ENCODE measurements around the gene GGA2. TPM values are rescaled to one million over a fixed set of nuclear protein-coding genes. Genes with fewer than 3 reads are reported as not detected.

The GGA2 gene
- total and polyA plus RNA-seq, 4 experiments from 2014 or later, result 49.2 to 118 (median 81.6) TPM

- Histone ChIP-seq H3K4me1 (ENCODE audit: insufficient read depth, low read length) (peaks cover 51% of the 10 kb centered on the region), H3K36me3 (ENCODE audit: insufficient read depth, low read length) (no peaks in the 10 kb centered on the region), H3K4me3 (ENCODE audit: low read length in 2 of 2) (peak overlapping the region; percentile 48 to 63), H3K27ac (ENCODE audit: low read depth, low read length) (peak overlapping the region; percentile 61), H3K27me3 (ENCODE audit: insufficient read depth, low read length) (no peaks in the 10 kb centered on the region), H3K9me3 (ENCODE audit: control insufficient read depth in 1 of 2, low read length in 2 of 2) (no peaks in the 10 kb centered on the region)
- Mint-ChIP-seq H3K27me3 (no peaks in the 10 kb centered on the region), H3K36me3 (peaks cover 0 to 15% of the 10 kb centered on the region in 2 donors), H3K27ac (peak overlapping the region; percentile 71 to 95 (median 90)), H3K9me3 (no peaks in the 10 kb centered on the region), H3K4me1 (peaks cover 43 to 78% (median 59%) of the 10 kb centered on the region in 4 donors), H3K4me3 (peak overlapping the region; percentile 90 to 97 (median 93))
- ChIA-PET CTCF (ENCODE audit: partially characterized antibody) (interaction anchor here (0.7 to 2.5 kb wide), 4 partner anchors 47 to 76 kb away, joined by 3 to 7 read pairs (median 4); no protein-coding TSS in a partner anchor), POLR2A (ENCODE audit: partially characterized antibody) (interaction anchor here (0.8 to 2.9 kb wide), 10 partner anchors 10 to 87 kb away, joined by 3 to 19 read pairs (median 4); partner anchors contain the start of genes COG7, EARS2, NDUFAB1 and UBFD1)
- DNase-seq, result no peak
- intact Hi-C loops (cut with micrococcal nuclease), result no loop called here
These were observed 896 bp downstream of the GGA2 start for GRCh38 chr16:23509441-23509754.

GRCh38 chr16:23508589-23509440 lies 1.5 kb downstream of the GGA2 start:
- intact Hi-C loops (cut with micrococcal nuclease), result no loop called here
- H3K4me1 Mint-ChIP-seq, result peaks cover 41 to 78% (median 59%) of the 10 kb centered on the region in 4 donors

GRCh38 chr16:23506606-23506994 lies 3.7 kb downstream of the GGA2 start:
- Mint-ChIP-seq H3K36me3 (peaks cover 0 to 20% of the 10 kb centered on the region in 2 donors), H3K4me3 (peak overlapping the region in 4 of 8 donors; percentile 40 to 67 (median 49)), H3K27ac (peak overlapping the region in 3 of 7 donors; percentile 73 to 91 (median 77)), H3K4me1 (peaks cover 48 to 90% (median 65%) of the 10 kb centered on the region in 4 donors), H3K27me3 (no peaks in the 10 kb centered on the region), H3K9me3 (no peaks in the 10 kb centered on the region)
- no peaks in the 10 kb centered on the region for H3K9me3 ChIP-seq (ENCODE audit: control insufficient read depth in 1 of 2, low read length in 2 of 2)
- ChIA-PET POLR2A (ENCODE audit: partially characterized antibody) (interaction anchor here (1.1 to 1.6 kb wide), 3 partner anchors 9 to 33 kb away, joined by 3 read pairs; no protein-coding TSS in a partner anchor), CTCF (ENCODE audit: partially characterized antibody) (interaction anchor here (0.6 to 1.9 kb wide), 6 partner anchors 9 to 73 kb away, joined by 3 to 5 read pairs (median 4); no protein-coding TSS in a partner anchor)
- intact Hi-C loops (cut with micrococcal nuclease), result no loop called here
- no peak overlapping the region for H3K27ac ChIP-seq (ENCODE audit: low read depth, low read length)
- H3K4me3 ChIP-seq (ENCODE audit: low read length in 2 of 2), result no peak overlapping the region
- H3K4me1 ChIP-seq (ENCODE audit: insufficient read depth, low read length), result peaks cover 66% of the 10 kb centered on the region
- no peak for DNase-seq
- H3K36me3 ChIP-seq (ENCODE audit: insufficient read depth, low read length), result peaks cover 10% of the 10 kb centered on the region
- H3K27me3 ChIP-seq (ENCODE audit: insufficient read depth, low read length), result no peaks in the 10 kb centered on the region

More at GRCh38 chr16:23508589-23509440, 1.5 kb downstream of the GGA2 start:
- no peaks in the 10 kb centered on the region for H3K9me3 Mint-ChIP-seq
- no peaks in the 10 kb centered on the region for H3K27me3 ChIP-seq (ENCODE audit: insufficient read depth, low read length)
- H3K27me3 Mint-ChIP-seq, result no peaks in the 10 kb centered on the region
- H3K4me3 ChIP-seq (ENCODE audit: low read length in 2 of 2), result peak overlapping the region; percentile 48 to 63
- H3K9me3 ChIP-seq (ENCODE audit: control insufficient read depth in 1 of 2, low read length in 2 of 2), result no peaks in the 10 kb centered on the region
- no peaks in the 10 kb centered on the region for H3K36me3 ChIP-seq (ENCODE audit: insufficient read depth, low read length)
- ChIA-PET POLR2A (ENCODE audit: partially characterized antibody) (interaction anchor here (0.6 to 2.9 kb wide), 6 partner anchors 9 to 162 kb away, joined by 3 to 19 read pairs (median 4); partner anchors contain the start of genes COG7, EARS2 and UBFD1), CTCF (ENCODE audit: partially characterized antibody) (interaction anchor here (0.7 to 2.5 kb wide), 4 partner anchors 47 to 76 kb away, joined by 3 to 7 read pairs (median 5); no protein-coding TSS in a partner anchor)
- peaks cover 0 to 15% of the 10 kb centered on the region in 2 donors for H3K36me3 Mint-ChIP-seq
- H3K4me3 Mint-ChIP-seq, result peak overlapping the region; percentile 90 to 97 (median 93)
- peak overlapping the region; percentile 61 for H3K27ac ChIP-seq (ENCODE audit: low read depth, low read length)
- H3K4me1 ChIP-seq (ENCODE audit: insufficient read depth, low read length), result peaks cover 51% of the 10 kb centered on the region
- peak overlapping the region; percentile 79 to 95 (median 90) for H3K27ac Mint-ChIP-seq
- no peak for DNase-seq

DNA sequence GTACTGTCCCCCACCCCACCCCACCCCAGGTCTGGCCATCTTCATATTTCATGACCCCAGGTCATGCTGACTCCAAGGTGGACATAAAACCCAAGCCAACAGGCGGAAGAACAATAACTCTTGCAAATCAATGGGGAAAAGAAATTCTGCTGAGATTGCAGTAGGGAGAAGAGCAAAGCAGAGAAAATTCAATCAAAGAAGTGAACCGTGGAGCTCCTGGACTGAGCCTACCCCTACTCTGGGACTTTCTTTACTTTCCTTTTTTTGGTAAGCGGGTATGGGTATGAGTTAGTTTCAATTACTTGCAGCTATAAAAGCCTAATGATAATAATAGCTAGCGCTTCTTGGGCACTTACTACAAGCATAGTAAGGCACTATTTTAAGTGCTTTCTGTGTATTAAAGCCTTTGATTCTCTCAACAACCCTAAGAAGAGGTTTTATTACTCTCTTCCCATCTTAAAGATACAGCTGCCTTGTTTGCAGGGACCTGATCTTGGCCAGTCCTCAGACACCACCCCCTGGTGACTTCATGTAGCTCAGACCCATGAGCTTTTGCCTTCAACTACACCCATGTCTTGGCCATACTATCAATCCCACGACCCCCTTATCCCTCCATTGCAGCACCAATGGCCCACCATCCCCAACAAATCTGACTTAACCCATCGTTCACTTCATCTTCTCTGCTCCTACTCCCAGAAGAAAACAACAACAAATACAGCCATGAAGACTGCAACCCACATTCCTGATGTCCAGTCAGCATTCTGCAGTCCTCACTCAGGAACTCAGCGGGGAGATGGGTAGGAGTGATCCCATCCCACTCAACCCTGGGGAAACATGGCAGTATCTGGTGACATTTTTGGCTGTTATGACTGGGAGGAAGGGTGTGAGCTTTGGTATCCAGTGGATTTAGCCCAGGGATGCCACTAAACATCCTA lies 4.4 kb downstream of the GGA2 start:
- ChIA-PET POLR2A (ENCODE audit: partially characterized antibody) (interaction anchor here (1.0 to 1.6 kb wide), 4 partner anchors 9 to 51 kb away, joined by 3 read pairs; partner anchors contain the start of genes EARS2 and UBFD1), CTCF (ENCODE audit: partially characterized antibody) (interaction anchor here (0.7 to 1.1 kb wide), 4 partner anchors 10 to 72 kb away, joined by 3 to 4 read pairs (median 4); no protein-coding TSS in a partner anchor)
- H3K36me3 Mint-ChIP-seq, result peaks cover 0 to 24% of the 10 kb centered on the region in 2 donors
- intact Hi-C loops (cut with micrococcal nuclease), result no loop called here
- no peak overlapping the region for H3K4me3 ChIP-seq (ENCODE audit: low read length in 2 of 2)
- no peaks in the 10 kb centered on the region for H3K9me3 Mint-ChIP-seq
- peaks cover 48 to 93% (median 71%) of the 10 kb centered on the region in 4 donors for H3K4me1 Mint-ChIP-seq
- DNase-seq, result no peak
- H3K4me1 ChIP-seq (ENCODE audit: insufficient read depth, low read length), result peaks cover 68% of the 10 kb centered on the region
- H3K27ac ChIP-seq (ENCODE audit: low read depth, low read length), result no peak overlapping the region
- H3K9me3 ChIP-seq (ENCODE audit: control insufficient read depth in 1 of 2, low read length in 2 of 2), result no peaks in the 10 kb centered on the region
- H3K36me3 ChIP-seq (ENCODE audit: insufficient read depth, low read length), result peaks cover 10% of the 10 kb centered on the region
- peak overlapping the region in 6 of 7 donors; percentile 18 to 91 (median 70) for H3K27ac Mint-ChIP-seq
- H3K27me3 Mint-ChIP-seq, result no peaks in the 10 kb centered on the region
- peak overlapping the region in 5 of 8 donors; percentile 1 to 67 (median 22) for H3K4me3 Mint-ChIP-seq
- H3K27me3 ChIP-seq (ENCODE audit: insufficient read depth, low read length), result no peaks in the 10 kb centered on the region

GRCh38 chr16:23505180-23505665 lies 5.1 kb downstream of the GGA2 start:
- Mint-ChIP-seq H3K36me3 (peaks cover 4 to 27% of the 10 kb centered on the region in 2 donors), H3K27me3 (no peaks in the 10 kb centered on the region), H3K4me3 (peak overlapping the region in 6 of 8 donors; percentile 43 to 78 (median 50)), H3K4me1 (peaks cover 47 to 95% (median 76%) of the 10 kb centered on the region in 4 donors), H3K27ac (peak overlapping the region in 5 of 7 donors; percentile 68 to 91 (median 84)), H3K9me3 (no peaks in the 10 kb centered on the region)
- ChIA-PET POLR2A (ENCODE audit: partially characterized antibody) (interaction anchor here (1.0 to 1.1 kb wide), 3 partner anchors 10 to 51 kb away, joined by 3 to 4 read pairs (median 3); partner anchors contain the start of genes EARS2 and UBFD1), CTCF (ENCODE audit: partially characterized antibody) (interaction anchor here (0.7 to 1.0 kb wide), 4 partner anchors 52 to 71 kb away, joined by 3 to 4 read pairs (median 4); partner anchors contain the start of genes EARS2 and UBFD1)
- Histone ChIP-seq H3K9me3 (ENCODE audit: control insufficient read depth in 1 of 2, low read length in 2 of 2) (no peaks in the 10 kb centered on the region), H3K36me3 (ENCODE audit: insufficient read depth, low read length) (peaks cover 10% of the 10 kb centered on the region), H3K4me3 (ENCODE audit: low read length in 2 of 2) (no peak overlapping the region), H3K27me3 (ENCODE audit: insufficient read depth, low read length) (no peaks in the 10 kb centered on the region), H3K4me1 (ENCODE audit: insufficient read depth, low read length) (peaks cover 72% of the 10 kb centered on the region), H3K27ac (ENCODE audit: low read depth, low read length) (peak overlapping the region; percentile 14)
- DNase-seq, result no peak
- intact Hi-C loops (cut with micrococcal nuclease), result no loop called here

DNA sequence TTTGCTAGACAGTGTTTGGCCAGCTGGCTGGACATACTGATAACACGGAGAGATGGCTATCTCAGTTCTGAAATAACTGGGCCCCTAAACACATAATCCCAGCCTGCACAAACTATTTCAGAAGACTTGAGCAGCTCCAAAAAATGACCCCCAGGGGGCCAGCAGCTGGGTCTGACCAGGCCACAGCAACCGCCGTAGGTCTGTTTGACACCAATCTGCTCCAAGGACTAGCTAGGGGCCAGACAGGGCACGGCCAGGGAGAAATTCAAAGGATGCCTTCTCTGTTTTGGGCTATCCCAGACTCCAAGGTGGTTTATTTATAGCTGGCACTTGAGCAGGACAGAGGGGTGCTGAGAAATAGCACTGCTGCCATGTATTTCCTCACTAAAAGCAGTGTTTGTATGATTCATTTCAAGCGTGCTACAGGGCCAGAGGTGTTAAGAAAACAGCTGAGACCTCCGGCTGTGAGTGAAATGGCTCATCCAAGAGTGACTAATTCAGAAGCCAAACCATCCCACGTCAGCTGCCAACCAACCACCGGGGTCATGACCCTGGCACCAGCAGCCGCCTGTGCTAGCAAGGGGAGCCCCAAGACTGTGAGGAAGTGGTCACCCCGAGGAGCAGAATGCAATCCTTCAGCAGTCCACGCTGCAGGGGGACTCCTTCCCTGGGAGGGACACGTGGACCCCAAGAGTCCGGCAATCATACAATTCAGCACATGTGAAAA lies 5.7 kb downstream of the GGA2 start:
- Histone ChIP-seq H3K36me3 (ENCODE audit: insufficient read depth, low read length) (peaks cover 14% of the 10 kb centered on the region), H3K9me3 (ENCODE audit: control insufficient read depth in 1 of 2, low read length in 2 of 2) (no peaks in the 10 kb centered on the region), H3K27ac (ENCODE audit: low read depth, low read length) (peak overlapping the region; percentile 14), H3K4me1 (ENCODE audit: insufficient read depth, low read length) (peaks cover 73% of the 10 kb centered on the region), H3K27me3 (ENCODE audit: insufficient read depth, low read length) (no peaks in the 10 kb centered on the region), H3K4me3 (ENCODE audit: low read length in 2 of 2) (no peak overlapping the region)
- peak overlapping the region; percentile 50 to 91 (median 70) for H3K27ac Mint-ChIP-seq
- peak; percentile 45 to 89 (median 52) for DNase-seq
- ChIA-PET POLR2A (ENCODE audit: partially characterized antibody) (interaction anchor here (0.6 to 1.1 kb wide), 2 partner anchors 11 to 20 kb away, joined by 3 to 4 read pairs; no protein-coding TSS in a partner anchor), CTCF (ENCODE audit: partially characterized antibody) (interaction anchor here (0.8 to 1.1 kb wide), 4 partner anchors 9 to 69 kb away, joined by 3 to 4 read pairs (median 4); partner anchors contain the start of genes EARS2 and UBFD1)
- H3K4me3 Mint-ChIP-seq, result peak overlapping the region in 6 of 8 donors; percentile 43 to 78 (median 50)
- intact Hi-C loops (cut with micrococcal nuclease), result no loop called here
- no peaks in the 10 kb centered on the region for H3K27me3 Mint-ChIP-seq
- peaks cover 4 to 25% of the 10 kb centered on the region in 2 donors for H3K36me3 Mint-ChIP-seq
- H3K4me1 Mint-ChIP-seq, result peaks cover 47 to 99% (median 77%) of the 10 kb centered on the region in 4 donors
- H3K9me3 Mint-ChIP-seq, result no peaks in the 10 kb centered on the region
